Fibroblast of skin of back (primary cell): ENCODE data around the gene GALK1.
"Not testable (repeated sequence)": the region's sequence is repeated elsewhere in the genome, so short reads cannot be mapped to it uniquely, and the experiment has no call there.

Experiments
- DNase-seq: peaks from one replicate; pipeline ENCODE4 v3.0.0-alpha.2; 2013

GALK1 gene

DNA sequence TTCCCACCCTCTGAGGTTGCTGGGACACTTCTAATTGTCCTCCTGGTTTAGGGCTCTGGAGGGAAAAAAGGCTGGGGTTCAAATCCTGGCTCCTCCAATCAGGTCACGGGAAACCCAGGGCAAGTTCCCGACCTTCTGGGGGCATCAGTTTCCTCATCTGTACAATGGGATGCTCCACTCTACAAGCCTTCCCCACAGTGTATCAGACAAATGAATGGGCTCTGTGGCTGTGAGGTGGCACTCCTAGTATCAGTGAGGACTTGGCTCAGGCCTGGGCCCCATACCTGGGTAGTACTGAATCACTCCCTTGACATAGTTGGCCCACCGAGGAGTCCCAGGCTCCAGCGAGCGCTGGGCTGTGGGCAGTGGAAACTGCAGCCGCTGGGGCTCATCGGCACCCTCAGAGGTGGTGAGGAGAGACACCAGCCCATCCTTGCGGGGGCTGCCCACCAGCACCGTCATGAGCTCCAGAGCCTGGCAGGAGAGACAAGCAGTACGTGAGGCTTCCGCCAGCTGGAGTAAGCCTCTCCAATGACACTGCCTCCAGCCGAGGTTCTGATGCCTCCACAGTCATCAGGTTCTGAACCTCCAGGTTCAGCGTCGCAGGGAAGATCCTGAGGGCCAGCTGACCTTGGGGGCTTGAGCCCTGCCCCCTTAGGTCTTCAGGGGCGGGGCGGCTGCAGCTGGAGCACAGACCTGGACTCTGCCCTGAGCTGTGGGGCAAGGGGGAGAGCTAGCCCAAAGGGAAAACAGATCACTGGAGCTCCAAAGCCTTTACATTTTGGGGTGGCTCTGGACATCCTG is 1.2 kb downstream of the GALK1 start:
- no peak for DNase-seq

DNA sequence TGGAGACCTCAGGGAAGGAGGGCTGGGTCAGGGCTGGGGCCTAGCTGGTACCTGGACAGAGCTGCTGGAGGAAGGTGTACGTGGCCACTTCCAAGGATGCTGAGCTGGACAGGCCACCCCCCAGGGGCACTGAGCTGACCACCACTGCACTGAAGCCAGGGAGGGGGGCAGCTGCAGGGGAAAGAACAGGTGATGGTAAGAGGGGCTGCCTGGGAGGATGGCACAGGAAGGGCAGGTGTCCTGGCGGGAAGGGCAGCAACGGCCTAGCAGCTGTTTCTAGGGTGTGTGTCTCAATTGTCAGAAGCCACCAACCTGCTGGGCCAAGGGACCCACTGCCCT is 1.8 kb downstream of the GALK1 start:
- DNase-seq, result no peak

DNA sequence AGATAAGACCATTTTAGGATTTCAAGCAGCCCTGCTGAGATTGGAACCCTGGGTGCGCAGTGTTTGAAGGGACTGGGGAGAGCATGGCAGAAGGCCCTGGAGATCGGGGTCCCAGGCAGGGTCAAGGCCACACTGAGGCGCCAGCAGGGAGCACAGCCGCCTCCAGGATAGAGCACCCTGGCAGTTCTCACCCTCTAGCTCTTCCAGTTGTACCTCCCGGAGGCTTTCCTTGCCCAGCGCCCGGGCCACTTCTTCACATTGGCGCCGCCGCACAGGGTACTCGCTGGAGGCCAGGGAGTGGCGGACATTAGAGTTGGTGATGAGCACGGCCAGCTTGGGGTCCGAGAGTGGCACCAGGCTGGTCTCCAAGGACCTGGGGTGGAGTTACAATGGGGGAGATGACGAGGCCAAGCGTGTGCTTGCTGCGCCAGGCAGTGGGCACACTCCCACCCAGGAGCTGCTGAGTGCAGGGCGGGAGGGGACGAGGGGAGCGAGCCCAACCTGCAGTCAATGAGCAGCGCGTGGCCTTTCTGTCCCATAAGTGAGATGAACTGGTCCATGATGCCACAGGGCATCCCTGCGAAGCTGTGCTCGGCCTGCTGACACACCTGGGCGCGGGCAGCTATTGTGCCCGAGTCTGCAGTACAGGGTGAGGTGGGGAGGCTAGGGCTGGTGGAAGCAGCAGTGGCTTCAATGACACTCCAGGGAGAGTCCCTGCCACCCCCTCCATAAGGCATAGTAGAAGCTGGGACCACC is 2.3 kb downstream of the GALK1 start:
- DNase-seq, result no peak

GRCh38 chr17:75759978-75760640 is 4.9 kb downstream of the GALK1 start:
- not testable (repeated sequence) for DNase-seq

DNA sequence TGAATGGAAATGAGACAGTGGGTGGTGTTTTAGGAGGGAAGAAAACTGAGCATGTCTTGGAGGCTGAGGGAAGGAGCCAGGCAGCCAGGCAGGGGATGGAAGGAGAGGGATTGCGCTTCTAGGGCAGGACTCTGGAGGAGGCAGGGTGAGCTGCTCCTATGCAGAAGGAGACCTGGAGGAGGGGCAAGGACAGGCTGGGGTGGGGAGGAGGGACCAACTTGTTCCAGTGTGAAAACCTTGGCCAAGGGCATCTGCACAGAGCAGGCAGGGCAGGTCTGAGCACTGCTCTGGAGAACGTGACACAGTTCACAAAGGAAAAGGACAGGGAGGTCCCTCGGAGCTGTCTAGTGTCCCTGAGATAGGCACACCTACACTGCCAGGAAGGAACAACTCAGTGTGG is 5.5 kb downstream of the GALK1 start:
- DNase-seq, result no peak

GRCh38 chr17:75758131-75758905 is 6.7 kb downstream of the GALK1 start:
- DNase-seq, result no peak

DNA sequence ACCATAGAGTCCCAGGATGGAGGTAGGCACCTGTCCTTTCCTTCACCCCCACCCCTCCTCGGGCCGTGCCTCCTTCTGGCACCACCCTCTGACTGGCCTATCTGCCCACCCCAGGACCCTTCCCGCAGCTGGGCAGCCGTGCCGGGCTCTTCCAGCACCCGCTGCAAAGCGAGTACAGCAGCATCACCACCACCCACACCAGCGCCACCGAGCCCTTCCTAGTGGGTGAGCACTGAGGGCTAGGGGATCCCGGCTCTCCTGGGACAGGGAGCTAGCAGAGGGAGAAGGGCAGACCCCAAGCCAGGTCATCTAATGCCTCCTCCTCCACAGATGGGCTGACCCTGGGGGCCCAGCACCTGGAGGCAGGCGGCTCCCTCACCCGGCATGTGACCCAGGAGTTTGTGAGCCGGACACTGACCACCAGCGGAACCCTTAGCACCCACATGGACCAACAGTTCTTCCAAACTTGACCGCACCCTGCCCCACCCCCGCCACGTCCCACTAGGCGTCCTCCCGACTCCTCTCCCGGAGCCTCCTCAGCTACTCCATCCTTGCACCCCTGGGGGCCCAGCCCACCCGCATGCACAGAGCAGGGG is 7.8 kb downstream of the GALK1 start:
- no peak for DNase-seq

- DNase-seq, result no peak
Observed at GRCh38 chr17:75756451-75757085, 8.4 kb downstream of the GALK1 start.

GRCh38 chr17:75755990-75756389 is 9.0 kb downstream of the GALK1 start:
- no peak for DNase-seq

- DNase-seq, result no peak
Observed at GRCh38 chr17:75755205-75755901, 9.6 kb downstream of the GALK1 start.

DNA sequence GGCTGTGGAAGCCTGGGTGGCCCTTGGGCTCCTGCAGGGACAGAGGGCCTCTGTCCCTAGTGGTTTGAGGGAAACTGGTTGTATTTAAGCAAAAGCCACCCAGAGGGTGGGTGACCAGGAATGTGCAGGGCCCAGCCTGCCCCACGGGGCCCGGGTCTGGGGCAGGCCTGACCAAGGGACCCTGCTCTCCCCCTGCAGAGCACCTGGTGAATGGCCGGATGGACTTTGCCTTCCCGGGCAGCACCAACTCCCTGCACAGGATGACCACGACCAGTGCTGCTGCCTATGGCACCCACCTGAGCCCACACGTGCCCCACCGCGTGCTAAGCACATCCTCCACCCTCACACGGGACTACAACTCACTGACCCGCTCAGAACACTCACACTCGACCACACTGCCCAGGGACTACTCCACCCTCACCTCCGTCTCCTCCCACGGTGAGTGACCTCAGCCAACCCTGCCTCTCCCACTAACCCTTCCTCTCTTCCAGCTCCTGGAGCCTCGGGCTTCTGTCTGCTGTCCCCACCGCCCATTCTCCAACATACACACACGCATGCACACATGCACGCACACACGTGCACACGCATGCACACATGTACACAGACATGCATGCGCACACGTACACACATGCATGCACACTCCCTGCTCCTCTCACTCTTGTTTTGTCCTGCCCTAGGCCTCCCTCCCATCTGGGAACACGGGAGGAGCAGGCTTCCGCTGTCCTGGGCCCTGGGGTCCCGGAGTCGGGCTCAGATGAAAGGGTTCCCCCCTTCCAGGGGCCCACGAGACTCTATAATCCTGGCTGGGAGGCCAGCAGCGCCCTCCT is 10.4 kb downstream of the GALK1 start:
- DNase-seq, result no peak

DNA sequence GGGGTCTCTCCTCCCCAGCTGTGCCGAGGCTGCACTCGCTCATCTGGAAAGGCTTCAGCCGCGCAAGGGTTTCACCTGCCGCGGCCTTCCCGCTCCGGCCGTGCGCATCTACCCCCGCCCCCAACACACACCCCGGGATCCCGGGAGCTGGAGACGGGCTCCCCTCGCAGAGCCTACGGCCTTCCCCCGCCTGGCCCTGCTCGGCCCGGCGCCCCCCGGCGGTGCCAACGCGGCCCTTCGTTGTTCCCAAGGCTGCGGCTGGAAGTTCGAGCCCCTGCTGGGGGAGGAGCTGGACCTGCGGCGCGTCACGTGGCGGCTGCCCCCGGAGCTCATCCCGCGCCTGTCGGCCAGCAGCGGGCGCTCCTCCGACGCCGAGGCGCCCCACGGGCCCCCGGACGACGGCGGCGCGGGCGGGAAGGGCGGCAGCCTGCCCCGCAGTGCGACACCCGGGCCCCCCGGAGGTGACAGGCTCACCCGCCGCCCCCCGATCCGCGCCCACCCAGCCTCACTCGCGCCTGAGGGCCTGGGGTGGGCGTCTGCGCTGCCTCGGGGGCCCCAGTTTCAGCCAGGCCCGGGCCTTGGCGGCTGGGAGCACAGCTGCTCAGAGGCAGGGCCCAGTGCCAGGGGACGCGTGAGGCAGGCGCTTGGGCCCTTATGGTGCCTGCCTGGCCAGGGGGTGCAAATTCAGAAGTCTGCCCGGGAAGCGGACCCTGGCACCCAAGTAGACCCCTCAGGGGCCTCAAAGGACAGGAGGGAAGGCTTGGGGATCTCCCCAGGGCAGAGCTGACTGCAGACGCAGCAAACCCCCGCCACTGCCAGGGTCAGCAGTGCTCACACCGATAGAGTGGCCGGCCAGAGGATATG is 11.2 kb downstream of the GALK1 start:
- DNase-seq, result peak; percentile 76

- DNase-seq, result no peak
Observed at GRCh38 chr17:75752802-75753513, 12.0 kb downstream of the GALK1 start.

DNA sequence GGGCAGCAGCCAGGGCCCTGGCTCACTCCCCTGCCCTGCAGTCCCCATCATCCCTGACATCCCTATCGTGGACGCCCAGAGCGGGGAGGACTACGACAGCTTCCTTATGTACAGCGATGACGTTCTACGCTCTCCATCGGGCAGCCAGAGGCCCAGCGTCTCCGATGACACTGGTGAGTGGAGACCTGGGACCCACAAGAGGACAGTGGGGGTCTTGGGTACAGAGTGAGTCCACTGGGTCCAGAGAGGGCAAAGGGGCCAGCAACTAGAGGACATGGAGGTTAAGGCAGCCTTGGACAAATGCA is 12.6 kb downstream of the GALK1 start:
- no peak for DNase-seq

DNA sequence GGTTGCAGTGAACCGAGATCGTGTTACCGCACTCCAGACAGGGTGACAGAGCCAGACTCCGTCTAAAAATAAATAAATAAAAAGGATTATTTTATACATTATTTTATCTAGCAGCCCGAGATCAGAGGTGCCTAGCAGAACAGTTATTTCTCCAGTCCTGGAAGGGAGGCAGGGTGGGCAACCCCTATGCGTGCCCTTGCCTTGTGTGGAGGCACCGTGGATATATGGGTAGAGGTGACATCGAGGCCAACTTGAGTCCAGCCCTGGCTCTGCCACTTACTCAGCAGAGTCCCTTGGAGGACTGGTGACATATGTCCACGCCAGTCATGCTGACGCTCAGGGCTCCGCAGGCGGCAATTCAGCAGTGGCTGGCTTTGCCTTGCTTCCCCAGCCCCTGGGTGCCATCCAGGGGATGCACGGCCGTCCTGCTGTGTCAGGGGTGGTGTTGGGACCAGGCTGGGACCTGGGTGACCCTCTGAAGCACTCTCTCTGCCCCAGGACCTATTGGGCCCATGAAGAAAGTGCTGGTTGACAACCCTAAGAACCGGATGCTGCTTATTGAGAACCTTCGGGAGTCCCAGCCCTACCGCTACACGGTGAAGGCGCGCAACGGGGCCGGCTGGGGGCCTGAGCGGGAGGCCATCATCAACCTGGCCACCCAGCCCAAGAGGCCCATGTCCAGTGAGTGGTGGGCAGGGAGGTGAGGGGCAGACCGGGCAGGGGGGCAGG is 13.2 kb downstream of the GALK1 start:
- DNase-seq, result no peak

DNA sequence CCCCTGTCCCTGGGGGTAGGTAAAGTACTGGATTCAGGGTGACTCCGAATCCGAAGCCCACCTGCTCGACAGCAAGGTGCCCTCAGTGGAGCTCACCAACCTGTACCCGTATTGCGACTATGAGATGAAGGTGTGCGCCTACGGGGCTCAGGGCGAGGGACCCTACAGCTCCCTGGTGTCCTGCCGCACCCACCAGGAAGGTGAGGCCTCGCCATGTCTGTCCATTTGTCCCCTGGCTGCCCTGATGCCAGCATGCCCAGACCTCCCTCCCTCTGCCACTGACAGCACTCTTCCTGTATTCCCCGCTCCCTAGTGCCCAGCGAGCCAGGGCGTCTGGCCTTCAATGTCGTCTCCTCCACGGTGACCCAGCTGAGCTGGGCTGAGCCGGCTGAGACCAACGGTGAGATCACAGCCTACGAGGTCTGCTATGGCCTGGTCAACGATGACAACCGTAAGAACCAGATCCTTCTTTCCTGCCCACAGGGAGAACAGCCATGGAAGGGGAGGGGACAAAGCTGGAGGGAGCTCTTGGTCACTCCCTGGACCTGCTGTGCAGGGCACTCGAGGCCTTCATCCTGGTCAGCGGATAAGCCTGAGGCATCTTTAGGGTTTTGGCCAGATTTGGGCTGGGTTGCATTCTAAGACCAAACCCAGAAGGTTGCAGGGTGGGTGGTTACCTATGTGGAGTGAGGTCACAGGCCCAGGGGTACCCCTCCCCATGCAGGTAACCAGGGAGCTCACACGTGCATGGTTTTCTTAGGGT is 14.2 kb downstream of the GALK1 start:
- no peak for DNase-seq
